HG03575 (cell line): ENCODE data around the gene PKD2.

Experiments
- ATAC-seq: cut with Tn5 transposase; IDR thresholded peaks from one replicate; pipeline ENCODE4 v1.9.1; 2021; ENCODE audit not compliant: unreplicated experiment, insufficient number of reproducible peaks, low FRiP score; ENCODE audit errors: extremely low read depth

The PKD2 gene

DNA sequence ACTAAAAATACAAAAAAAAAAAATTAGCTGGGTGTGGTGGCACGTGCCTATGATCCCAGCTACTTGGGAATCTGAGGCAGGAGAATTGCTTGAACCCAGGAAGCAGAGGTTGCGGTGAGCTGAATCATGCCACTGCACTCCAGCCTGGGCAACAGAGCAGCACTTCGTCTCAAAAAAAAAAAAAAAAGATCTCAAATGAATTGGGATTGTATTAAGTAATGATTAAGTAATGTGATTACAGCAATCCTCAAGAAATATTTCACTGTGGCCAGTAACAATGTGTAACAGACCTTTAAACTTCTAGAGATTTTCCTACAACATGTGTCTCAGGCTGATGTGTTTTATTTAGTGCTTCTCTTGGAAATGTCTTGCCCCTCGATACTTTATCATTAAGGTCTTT, 46.8 kb downstream of the PKD2 start:
- ATAC-seq = no peak

DNA sequence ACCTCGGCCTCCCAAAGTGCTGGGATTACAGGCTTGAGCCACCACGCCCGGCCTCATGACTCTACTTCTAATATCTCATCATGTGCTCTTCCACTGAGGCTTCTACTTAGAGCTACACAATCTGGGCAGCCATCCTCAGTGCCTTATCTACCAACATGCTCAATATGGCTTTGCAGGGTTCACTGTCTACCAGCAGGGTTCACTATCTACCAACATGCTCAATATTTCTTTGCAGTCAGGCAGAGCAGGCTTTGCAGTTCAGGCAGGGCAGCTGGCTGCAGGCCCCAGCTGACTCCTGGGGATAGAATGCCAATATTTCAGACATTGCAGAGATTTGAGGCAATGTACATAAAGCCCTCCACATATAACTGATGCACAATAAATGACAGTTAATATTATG, 47.5 kb downstream of the PKD2 start:
- no peak for ATAC-seq

DNA sequence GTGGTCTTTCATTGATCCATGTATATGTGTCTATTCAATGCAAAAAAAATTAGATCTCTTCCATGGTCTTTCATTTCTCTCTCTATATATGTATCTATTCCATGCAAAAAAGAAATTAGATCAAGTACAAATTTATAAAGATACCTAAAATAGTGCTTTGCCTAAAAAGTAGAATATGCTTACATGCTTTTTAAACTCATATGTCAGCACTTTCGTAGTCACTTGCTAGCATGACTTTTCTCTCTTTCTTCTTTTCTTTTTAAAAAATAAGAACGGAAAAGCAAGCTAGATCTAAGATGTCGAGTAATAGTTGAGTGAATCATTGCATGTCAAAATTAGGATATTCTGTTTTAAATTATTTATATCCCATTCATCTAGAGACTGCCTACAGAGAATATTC, 50.9 kb downstream of the PKD2 start:
- ATAC-seq = no peak

DNA sequence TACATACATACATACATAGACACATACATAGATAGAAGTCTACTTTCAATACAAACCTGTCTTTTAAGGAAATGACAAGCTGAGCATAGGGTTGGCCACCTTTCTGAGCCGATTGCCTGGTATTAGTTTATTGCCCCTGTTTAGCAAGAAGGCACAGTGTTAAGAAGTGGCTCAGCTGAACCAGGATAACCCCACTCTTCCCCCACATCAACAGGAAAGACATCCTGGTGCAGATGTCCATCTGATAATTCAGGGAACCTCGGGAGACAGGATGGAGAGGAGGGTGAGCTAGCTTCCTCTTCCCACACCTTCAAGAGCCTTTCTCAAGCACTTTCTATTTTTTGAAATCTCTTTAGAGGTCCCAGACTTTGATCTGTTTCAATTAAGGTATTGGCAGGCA, 52.3 kb downstream of the PKD2 start:
- ATAC-seq = no peak

DNA sequence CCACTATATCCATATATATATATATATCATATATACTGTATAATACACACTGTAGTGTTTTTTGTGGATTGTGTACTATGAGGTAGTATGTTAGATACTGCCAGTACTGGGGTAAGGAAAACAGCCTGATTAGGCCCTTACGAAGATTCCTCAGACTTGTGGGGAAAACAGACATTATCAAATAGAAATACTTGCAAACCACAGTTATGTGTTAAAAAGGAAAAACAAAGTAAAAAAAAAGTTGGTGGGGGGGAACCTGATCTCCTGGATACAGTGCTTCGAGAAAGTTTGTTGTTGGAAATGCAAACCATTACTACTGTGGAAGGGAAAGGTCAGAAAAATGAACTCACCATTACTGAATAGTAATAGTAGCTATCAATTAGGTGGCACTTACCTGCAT, 53.0 kb downstream of the PKD2 start:
- ATAC-seq = no peak

DNA sequence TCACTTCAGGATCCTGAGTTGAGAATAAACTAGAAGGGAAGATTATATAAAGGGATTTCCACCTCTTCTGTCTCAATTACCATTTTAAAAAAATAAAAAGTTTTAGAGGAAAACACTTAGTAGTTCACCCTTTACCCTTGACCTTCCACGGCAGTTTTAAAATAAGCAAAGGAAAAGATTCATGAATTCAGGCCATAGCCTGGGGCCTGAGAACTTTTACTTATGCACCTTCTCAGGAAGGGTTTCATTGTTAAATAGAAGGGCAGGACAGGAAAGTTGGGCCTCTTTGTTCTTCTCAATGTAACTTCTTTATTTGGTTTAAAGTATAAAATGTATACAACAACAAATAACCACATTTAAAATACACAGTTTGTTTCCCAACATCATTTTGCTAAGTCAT, 54.9 kb downstream of the PKD2 start:
- ATAC-seq = no peak

DNA sequence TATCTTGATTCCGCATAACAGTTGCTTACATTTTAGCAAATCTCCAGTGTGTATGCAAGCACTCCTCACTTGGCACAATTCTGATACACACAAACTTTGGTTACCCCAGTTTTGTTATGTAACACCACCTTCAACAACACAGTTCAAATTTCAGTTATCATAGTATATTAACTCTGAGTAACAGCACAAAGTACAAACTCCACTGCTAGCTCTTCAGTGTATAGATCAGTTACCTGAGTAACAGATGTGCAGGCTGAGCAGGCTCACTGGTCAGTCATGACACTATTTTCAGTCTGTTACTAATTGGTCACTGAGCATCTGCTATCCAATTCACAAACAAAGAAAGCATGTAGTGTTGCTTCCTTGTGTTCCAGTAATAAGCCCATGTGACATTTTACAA, 55.4 kb downstream of the PKD2 start:
- no peak for ATAC-seq

DNA sequence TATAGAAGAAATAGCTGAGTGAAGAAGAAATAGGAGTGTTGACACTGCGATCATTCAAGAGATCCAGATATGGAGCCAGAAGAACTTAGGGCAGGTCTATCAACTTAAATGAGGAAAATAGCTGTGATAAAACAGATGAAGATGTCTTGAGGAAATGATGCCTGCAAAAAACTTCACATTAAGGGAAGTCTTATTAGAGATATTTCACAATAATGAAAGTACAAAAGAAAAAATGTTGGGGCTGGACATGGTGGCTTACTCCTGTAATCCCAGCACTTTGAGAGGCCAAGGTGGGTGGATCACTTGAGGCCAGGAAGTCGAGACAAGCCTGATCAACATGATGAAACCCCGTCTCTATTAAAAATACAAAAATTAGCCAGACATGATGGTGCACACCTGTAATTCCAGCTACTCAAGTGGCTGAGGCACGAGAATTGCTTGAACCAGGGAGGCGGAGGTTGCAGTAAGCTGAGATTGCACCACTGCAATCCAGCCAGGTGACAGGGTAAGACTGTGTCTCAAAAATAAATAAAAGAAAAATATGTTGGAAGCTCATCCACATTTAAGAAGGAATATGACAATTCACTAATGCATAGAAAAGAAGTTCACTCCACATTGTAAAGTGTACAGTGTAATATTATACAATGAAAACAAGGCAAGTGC, 56.3 kb downstream of the PKD2 start:
- no peak for ATAC-seq

DNA sequence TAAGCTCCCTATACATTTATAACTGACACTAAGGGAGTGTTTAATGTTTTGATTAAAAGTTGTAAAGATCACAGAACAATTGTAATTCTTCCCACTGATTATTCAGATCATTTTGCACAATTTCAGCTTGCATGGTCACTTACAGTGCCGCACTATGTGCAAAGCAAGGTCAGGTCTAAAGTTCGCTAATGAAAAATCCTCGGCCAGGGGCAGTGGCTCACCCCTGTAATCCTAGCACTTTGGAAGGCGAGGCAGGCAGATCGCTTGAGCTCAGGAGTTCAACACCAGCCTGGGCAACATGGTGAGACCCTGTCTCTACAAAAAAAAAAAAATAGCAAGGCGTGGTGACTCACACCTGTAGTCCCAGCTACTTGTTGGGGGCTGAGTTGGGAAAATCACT, 57.0 kb downstream of the PKD2 start:
- no peak for ATAC-seq

DNA sequence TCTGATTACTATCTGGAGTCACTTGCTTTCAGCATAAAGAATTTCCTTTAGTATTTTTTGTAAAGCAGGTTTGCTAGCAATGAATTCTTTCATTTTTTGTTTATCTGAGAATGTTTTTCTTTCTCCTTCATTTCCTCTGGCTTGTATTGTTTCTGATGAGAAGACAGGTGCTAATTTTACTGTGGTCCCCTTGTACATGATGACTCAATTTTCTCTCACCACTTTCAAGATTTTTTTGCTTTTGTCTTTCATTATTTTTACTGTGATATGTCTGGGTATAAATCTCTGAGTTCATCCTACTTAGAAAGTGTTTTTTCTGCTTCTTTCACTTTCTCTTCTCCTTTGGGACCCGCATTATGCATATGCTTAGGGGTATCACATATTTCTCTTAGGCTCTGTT, 62.6 kb downstream of the PKD2 start:
- no peak for ATAC-seq

DNA sequence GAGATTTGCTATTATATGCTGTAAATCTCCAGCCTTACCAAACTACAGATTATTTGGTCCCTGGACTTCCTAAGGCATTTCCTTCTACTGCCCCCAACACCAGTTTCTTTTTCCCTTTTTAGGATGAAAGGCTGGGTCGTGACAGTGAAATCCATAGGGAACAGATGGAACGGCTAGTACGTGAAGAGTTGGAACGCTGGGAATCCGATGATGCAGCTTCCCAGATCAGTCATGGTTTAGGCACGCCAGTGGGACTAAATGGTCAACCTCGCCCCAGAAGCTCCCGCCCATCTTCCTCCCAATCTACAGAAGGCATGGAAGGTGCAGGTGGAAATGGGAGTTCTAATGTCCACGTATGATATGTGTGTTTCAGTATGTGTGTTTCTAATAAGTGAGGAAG, 67.9 kb downstream of the PKD2 start:
- no peak for ATAC-seq

DNA sequence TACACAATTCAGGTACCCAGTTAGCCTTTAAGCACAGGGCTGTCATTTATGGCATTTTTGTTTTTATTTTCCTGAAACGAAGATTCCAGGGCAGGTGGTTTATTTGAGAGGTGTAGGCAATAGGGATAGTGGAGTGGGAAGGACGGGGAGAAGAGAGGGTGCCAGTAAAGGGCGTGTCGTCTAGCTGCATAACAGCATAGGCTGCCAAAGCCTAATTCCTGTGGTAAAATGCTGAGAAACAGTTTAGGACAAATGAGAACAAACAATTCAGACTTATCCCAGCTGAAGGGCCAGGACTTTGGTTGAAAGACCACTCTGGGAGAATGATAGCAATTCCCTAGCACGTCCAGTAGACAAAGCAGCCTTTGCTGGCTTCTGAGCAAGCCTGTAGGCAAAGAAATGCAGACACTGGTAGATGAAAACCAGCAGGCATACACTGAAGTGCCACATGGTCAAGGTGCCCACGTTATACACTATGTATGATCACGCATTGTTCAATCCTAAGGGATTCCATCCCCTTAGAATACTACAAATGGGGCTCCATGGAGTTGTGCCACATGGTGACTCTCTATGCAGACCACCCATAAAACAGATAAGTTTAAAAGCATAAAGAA, 70.6 kb downstream of the PKD2 start:
- ATAC-seq = no peak

DNA sequence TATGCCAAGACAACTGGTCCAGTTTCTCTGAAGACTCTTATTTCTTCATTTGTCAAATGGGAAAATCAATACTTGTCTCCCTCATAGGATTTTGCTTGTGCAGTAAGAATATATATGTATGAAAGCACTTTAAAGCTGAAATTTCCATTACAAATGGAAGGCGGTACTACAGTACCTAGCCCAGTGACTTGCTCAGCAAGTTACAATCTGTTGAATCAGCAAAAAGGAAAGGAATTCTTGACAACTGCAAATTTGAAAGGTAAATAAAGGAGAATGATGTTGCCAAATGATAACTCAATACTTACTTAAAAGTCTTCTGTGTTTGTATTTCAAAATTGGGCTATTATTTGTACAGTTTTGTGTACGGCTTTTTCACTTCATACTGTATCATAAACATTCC, 71.1 kb downstream of the PKD2 start:
- no peak for ATAC-seq

DNA sequence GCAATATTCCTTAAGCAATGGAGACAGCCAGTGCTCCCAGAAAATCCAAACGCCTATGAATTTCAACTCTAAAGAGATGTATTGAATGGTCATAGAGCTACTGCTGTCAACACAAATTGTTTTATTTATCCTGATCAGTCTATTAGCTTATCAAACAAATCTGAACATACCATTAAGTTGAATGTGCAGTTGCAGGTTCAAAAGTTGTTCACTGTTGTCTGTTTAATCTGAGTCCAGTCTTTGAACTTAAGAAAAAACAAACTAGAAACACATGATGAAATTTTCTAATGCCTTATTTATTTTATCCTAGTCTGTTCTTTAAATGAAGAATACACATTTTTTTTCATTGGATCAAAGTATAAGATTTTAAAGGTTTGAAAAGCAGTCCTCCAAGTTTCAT, 73.2 kb downstream of the PKD2 start:
- no peak for ATAC-seq

DNA sequence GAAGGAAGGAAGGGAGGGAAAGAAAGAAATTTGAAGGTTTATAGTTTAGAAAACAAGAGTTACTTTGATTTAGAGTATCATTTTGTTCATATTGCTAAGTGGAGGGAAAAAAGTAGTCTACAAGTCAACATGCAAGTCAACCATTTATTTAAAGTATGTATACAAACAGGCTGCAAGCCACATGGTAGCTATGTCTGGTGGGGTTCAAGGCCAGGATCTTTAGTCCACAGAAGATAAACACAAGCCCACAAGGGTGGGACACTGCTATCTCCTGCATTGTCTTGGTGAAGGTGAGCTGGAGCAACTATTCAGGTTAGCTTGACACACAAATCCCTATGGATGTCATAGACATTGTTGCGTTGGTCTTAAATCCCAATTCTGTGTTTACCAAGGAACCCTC, 79.6 kb downstream of the PKD2 start:
- ATAC-seq = no peak

DNA sequence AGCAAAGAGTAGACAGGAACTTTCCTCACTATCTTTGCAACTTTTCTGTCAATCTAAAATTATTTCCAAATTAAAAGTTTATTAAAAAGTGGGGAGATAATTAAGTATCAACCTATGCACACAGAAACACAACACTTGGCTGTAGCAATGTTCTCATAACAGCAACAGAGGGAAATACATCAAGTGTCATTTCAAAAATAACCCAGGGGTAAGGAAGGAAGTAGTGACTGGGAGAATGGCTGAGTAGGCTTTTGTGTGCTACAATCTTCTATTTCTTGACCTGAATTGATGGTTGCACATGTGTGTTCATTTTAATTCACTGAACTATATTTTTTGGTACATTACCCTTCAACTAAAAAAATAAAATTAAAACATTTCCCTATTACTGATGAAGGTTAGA, 83.5 kb downstream of the PKD2 start:
- no peak for ATAC-seq

DNA sequence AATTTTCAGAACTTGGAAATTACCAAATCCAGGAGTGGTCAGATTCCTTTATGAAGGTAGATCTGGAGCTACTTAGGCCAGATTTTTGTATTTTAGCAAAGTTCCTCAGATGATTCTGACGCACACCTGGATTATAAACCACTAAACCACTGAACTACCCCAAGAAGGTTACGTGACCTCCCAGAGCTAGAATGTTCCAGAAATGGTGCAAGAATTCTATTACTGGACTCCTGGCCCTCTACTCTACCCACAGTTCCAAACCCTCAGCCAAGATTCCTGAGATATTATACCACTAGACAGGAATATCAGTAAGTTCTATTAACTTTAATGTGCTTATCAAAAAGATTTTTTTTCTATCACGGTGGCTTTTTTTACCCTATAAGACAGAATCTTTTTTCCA, 83.9 kb downstream of the PKD2 start:
- ATAC-seq = no peak

DNA sequence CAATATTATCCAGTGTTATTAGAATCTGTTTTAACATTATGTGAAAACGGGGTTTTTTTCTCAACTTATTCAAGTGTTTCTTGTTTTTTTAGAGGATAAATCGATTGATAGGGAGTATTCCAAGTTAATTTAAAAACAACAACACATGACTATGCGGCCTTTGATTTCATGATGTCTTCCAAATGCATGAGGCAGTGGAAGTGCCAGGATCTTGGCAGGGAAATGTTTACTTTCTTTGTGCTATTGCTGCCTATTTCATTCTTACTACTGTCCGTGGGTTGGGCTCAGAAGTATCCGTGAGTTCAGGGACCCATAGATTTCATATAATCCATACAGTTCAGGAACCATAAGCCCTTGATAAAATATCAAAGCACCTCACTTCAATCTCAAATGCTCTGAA, 86.4 kb downstream of the PKD2 start:
- ATAC-seq = no peak

DNA sequence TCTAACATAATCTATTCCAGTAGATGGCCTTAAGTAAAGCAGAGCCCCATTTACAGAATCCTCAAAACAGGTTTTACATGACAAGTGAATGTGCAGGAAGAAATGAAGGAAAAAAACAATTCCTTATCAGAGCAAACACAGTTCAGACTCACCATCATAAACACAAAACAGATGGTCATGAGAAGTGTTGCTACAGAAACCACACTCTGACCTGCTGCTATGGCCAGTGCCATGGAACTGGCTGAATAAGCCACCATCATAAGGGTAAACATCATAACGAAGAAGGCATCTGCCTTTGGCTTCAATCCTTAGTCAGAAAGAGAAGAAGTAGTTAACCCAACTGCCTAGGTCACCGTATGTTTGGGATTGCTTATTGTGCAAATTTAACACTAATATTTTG, 89.9 kb downstream of the PKD2 start:
- ATAC-seq = no peak

DNA sequence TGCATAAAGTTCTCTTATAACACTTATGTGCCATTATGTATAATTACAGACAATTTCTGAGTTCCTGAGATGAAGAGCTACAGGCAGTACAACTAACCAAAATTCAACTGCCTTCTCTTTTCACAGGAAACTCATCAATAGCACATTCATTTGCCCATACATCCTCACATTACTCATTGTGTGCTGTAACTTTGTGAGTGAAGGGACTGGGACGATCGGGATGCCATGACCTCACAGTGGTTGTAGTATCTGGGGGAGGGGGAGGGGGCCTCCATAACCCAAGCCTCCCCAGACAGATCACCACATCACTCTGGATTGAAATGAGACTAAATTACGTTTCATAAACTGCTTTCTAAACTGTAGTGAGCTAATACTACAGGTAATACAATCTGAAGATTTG, 90.3 kb downstream of the PKD2 start:
- ATAC-seq = no peak
